WTC11 (cell line): ENCODE data around the gene ULK4. TPM values are rescaled to one million over a fixed set of nuclear protein-coding genes. Genes with fewer than 3 reads are reported as not detected.

Experiments used
- ATAC-seq: fragments of 200-7000 bp; cut with Tn5 transposase; 2 replicates; pipeline ENCODE4 v1.10.0; 2021; ENCODE audit warnings: mild to moderate bottlenecking, moderate library complexity
- CTCF ChIA-PET: fragments of 300-600 bp; sonication (Branson Sonifier 250); formaldehyde crosslinking; loops from one replicate; lab custom pipeline; 2021; ENCODE audit warnings: antibody characterized with exemption; lab: Charles Lee
- POLR2A ChIA-PET: fragments of 350-600 bp; sonication (Branson Sonifier 250); formaldehyde crosslinking; loops from one replicate; lab custom pipeline; 2021; ENCODE audit warnings: antibody characterized with exemption; lab: Charles Lee
- DNase-seq: peaks from one replicate; pipeline ENCODE4 v3.0.0; 2021; ENCODE audit warnings: low spot score
- H3K27ac Mint-ChIP-seq: 2 replicates; pipeline ENCODE4 v1.8.0; 2021; ENCODE audit warnings: mixed read lengths
- H3K27me3 Mint-ChIP-seq: 2 replicates; pipeline ENCODE4 v1.8.0; 2021; ENCODE audit warnings: low read depth, mild to moderate bottlenecking, moderate library complexity, mixed read lengths
- H3K36me3 Mint-ChIP-seq: 2 replicates; pipeline ENCODE4 v1.8.0; 2021; ENCODE audit warnings: mixed read lengths
- H3K4me1 Mint-ChIP-seq: 2 replicates; pipeline ENCODE4 v1.8.0; 2022; ENCODE audit warnings: mixed read lengths
- H3K4me3 Mint-ChIP-seq: 2 replicates; pipeline ENCODE4 v1.8.0; 2021; ENCODE audit warnings: mild to moderate bottlenecking, moderate library complexity, mixed read lengths
- H3K9me3 Mint-ChIP-seq: 2 replicates; pipeline ENCODE4 v1.8.0; 2021; ENCODE audit warnings: mixed read lengths
- AR ChIP-seq: fragments of 250-450 bp; sonication (Bioruptor Pico); IDR thresholded peaks from 2 replicates; pipeline ENCODE4 v1.9.0; 2021; ENCODE audit warnings: mild to moderate bottlenecking
- ATF1 ChIP-seq: sonication (generic); formaldehyde crosslinking; IDR thresholded peaks from 2 replicates; pipeline ENCODE4 v1.8.1; 2023; ENCODE audit warnings: mild to moderate bottlenecking, moderate library complexity, missing genetic modification reagents
- CREB1 ChIP-seq: sonication (generic); formaldehyde crosslinking; IDR thresholded peaks from 2 replicates; pipeline ENCODE4 v1.8.0; 2023; ENCODE audit warnings: mild to moderate bottlenecking, missing genetic modification reagents
- ELF4 ChIP-seq: sonication (generic); formaldehyde crosslinking; IDR thresholded peaks from 2 replicates; pipeline ENCODE4 v1.8.1; 2022; ENCODE audit warnings: low read depth, mild to moderate bottlenecking, moderate library complexity, missing genetic modification reagents
- EMX1 ChIP-seq: fragments of 250-450 bp; sonication (Bioruptor Pico); IDR thresholded peaks from 2 replicates; pipeline ENCODE4 v1.8.0; 2021; ENCODE audit warnings: mild to moderate bottlenecking
- ESRRA ChIP-seq: sonication (generic); formaldehyde crosslinking; IDR thresholded peaks from 2 replicates; pipeline ENCODE4 v1.8.1; 2022; ENCODE audit warnings: mild to moderate bottlenecking, missing genetic modification reagents, borderline replicate concordance
- FOXP4 ChIP-seq: sonication (generic); formaldehyde crosslinking; IDR thresholded peaks from 2 replicates; pipeline ENCODE4 v1.8.0; 2022; ENCODE audit warnings: mild to moderate bottlenecking, missing genetic modification reagents
- IRF2 ChIP-seq: sonication (generic); formaldehyde crosslinking; IDR thresholded peaks from 2 replicates; pipeline ENCODE4 v1.8.0; 2022; ENCODE audit warnings: low read depth, missing genetic modification reagents, borderline replicate concordance
- NFATC4 ChIP-seq: fragments of 250-450 bp; sonication (Bioruptor Pico); IDR thresholded peaks from 2 replicates; pipeline ENCODE4 v1.9.0; 2021; ENCODE audit warnings: mild to moderate bottlenecking
- NFYB ChIP-seq: sonication (generic); formaldehyde crosslinking; conservative IDR thresholded peaks from 2 replicates; pipeline ENCODE4 v1.8.0; 2022; ENCODE audit warnings: low read depth, missing genetic modification reagents
- PRRX2 ChIP-seq: fragments of 250-450 bp; sonication (Bioruptor Pico); IDR thresholded peaks from 2 replicates; pipeline ENCODE4 v1.8.0; 2021; ENCODE audit warnings: mild to moderate bottlenecking
- RORB ChIP-seq: fragments of 250-450 bp; sonication (Bioruptor Pico); IDR thresholded peaks from 2 replicates; pipeline ENCODE4 v1.9.0; 2021; ENCODE audit warnings: mild to moderate bottlenecking
- SOX15 ChIP-seq: fragments of 250-450 bp; sonication (Bioruptor Pico); IDR thresholded peaks from 2 replicates; pipeline ENCODE4 v1.9.0; 2021; ENCODE audit warnings: mild to moderate bottlenecking
- SP1 ChIP-seq: sonication (generic); formaldehyde crosslinking; conservative IDR thresholded peaks from 2 replicates; pipeline ENCODE4 v1.8.1; 2022; ENCODE audit warnings: missing genetic modification reagents
- TP53 ChIP-seq: sonication (generic); formaldehyde crosslinking; IDR thresholded peaks from 2 replicates; pipeline ENCODE4 v1.8.1; 2023; ENCODE audit warnings: mild to moderate bottlenecking, missing genetic modification reagents
- USF1 ChIP-seq: sonication (generic); formaldehyde crosslinking; IDR thresholded peaks from 2 replicates; pipeline ENCODE4 v1.8.0; 2022; ENCODE audit warnings: mild to moderate bottlenecking, missing genetic modification reagents
- ZNF232 ChIP-seq: sonication (generic); formaldehyde crosslinking; IDR thresholded peaks from 2 replicates; pipeline ENCODE4 v1.8.0; 2022; ENCODE audit warnings: mild to moderate bottlenecking, missing genetic modification reagents
- ZNF281 ChIP-seq: sonication (generic); formaldehyde crosslinking; IDR thresholded peaks from 2 replicates; pipeline ENCODE4 v1.8.0; 2023; ENCODE audit warnings: mild to moderate bottlenecking, missing genetic modification reagents
- ZNF396 ChIP-seq: fragments of 250-450 bp; sonication (Bioruptor Pico); IDR thresholded peaks from 2 replicates; pipeline ENCODE4 v1.8.0; 2021; ENCODE audit warnings: mild to moderate bottlenecking, moderate library complexity, borderline replicate concordance
- total RNA-seq: library from RNA; stranded (reverse); gene quantifications from 3 replicates; pipeline ENCODE4 v1.2.3, GENCODE V29; 2021
- TF ChIP-seq, protein P1 (sequence below): sonication (generic); formaldehyde crosslinking; conservative IDR thresholded peaks from 2 replicates; pipeline ENCODE4 v1.8.1; 2022; ENCODE audit warnings: mild to moderate bottlenecking, missing genetic modification reagents
- TF ChIP-seq, protein P2 (sequence below): sonication (generic); formaldehyde crosslinking; IDR thresholded peaks from 2 replicates; pipeline ENCODE4 v1.8.1; 2022; ENCODE audit warnings: mild to moderate bottlenecking, missing genetic modification reagents, moderate library complexity, borderline replicate concordance

The ULK4 gene
- total RNA-seq, 1 experiment from 2014 or later, result 9.2 TPM

- no peak for TF ChIP-seq NFYB (CRISPR knock-in tag)
- no peak for TF ChIP-seq ZNF396 (CRISPR knock-in tag)
- no peak for TF ChIP-seq TP53 (CRISPR knock-in tag)
Measured at GRCh38 chr3:41698898-41699297, 263.0 kb downstream of the ULK4 start (continued).

DNA sequence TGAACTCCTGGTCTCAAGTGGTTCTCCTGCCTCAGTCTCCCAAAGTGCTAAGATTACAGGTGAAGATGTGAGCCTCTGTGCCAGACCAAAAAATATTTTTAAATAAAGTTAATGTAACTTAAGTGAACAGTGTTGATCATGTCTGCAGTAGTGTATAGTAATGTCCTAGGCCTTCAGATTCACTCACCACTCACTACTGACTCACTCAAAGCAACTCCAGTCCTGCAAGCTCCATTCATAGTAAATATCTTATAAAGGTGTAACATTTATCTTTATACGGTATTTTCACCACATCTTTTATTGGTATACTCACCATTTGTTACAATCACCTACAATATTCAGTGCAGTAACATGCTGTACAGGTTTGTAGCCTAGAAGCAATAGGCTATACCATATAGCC lies 264.2 kb downstream of the ULK4 start:
- peaks cover 16% of the 10 kb centered on the region for H3K9me3 Mint-ChIP-seq
- H3K4me1 Mint-ChIP-seq, result no peaks in the 10 kb centered on the region
- POLR2A ChIA-PET, result no interaction called here
- DNase-seq, result no peak
- no peak for ATAC-seq
- no peak overlapping the region for H3K27ac Mint-ChIP-seq
- TF ChIP-seq ZNF281 (no peak), IRF2 (no peak), FOXP4 (CRISPR knock-in tag) (no peak), ATF1 (CRISPR knock-in tag) (no peak), RORB (no peak), PRRX2 (CRISPR knock-in tag) (no peak), NFATC4 (CRISPR knock-in tag) (no peak), EMX1 (no peak), ELF4 (CRISPR knock-in tag) (no peak), ZNF232 (no peak), AR (CRISPR knock-in tag) (no peak), SP1 (no peak), ESRRA (CRISPR knock-in tag) (no peak), USF1 (CRISPR knock-in tag) (no peak), SOX15 (CRISPR knock-in tag) (no peak), CREB1 (CRISPR knock-in tag) (no peak), ZNF396 (CRISPR knock-in tag) (no peak)
- TF ChIP-seq, protein P1, sequence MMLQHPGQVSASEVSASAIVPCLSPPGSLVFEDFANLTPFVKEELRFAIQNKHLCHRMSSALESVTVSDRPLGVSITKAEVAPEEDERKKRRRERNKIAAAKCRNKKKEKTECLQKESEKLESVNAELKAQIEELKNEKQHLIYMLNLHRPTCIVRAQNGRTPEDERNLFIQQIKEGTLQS, result no peak
- TF ChIP-seq, protein P2, sequence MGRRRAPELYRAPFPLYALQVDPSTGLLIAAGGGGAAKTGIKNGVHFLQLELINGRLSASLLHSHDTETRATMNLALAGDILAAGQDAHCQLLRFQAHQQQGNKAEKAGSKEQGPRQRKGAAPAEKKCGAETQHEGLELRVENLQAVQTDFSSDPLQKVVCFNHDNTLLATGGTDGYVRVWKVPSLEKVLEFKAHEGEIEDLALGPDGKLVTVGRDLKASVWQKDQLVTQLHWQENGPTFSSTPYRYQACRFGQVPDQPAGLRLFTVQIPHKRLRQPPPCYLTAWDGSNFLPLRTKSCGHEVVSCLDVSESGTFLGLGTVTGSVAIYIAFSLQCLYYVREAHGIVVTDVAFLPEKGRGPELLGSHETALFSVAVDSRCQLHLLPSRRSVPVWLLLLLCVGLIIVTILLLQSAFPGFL, result no peak
- H3K4me3 Mint-ChIP-seq, result no peak overlapping the region
- no peaks in the 10 kb centered on the region for H3K27me3 Mint-ChIP-seq
- CTCF ChIA-PET, result no interaction called here
- H3K36me3 Mint-ChIP-seq, result peaks cover 13% of the 10 kb centered on the region
